Muscle of leg (tissue), 11 donors: ENCODE results near the gene KCNG2. TPM values are rescaled to one million over a fixed set of nuclear protein-coding genes. Genes with fewer than 3 reads are reported as not detected.

Experiments
- DNase-seq: peaks from one replicate; pipeline ENCODE4 v3.0.0; 2013
- H3K27ac ChIP-seq: one replicate; pipeline ENCODE4 v1.5.1; 2013; ENCODE audit warnings: mild to moderate bottlenecking, low read length, control low read depth
- H3K27me3 ChIP-seq: one replicate; pipeline ENCODE4 v1.6.1; 2013; ENCODE audit warnings: low read length; ENCODE audit not compliant: control insufficient read depth, insufficient read depth
- H3K36me3 ChIP-seq: one replicate; pipeline ENCODE4 v1.6.1; 2013; ENCODE audit warnings: low read length; ENCODE audit not compliant: control insufficient read depth, insufficient read depth
- H3K4me1 ChIP-seq: one replicate; pipeline ENCODE4 v1.6.1; 2013; ENCODE audit warnings: low read length; ENCODE audit not compliant: control insufficient read depth, insufficient read depth
- H3K4me3 ChIP-seq: one replicate; pipeline ENCODE4 v1.5.1; 2013; ENCODE audit warnings: low read length, control low read depth
- H3K9me3 ChIP-seq: replicated peaks from 2 replicates; pipeline ENCODE4 v1.6.1; 2013; ENCODE audit warnings: low read depth, low read length; ENCODE audit not compliant: control insufficient read depth
- WGBS: methylation state at CpG from one replicate; pipeline ENCODE4 v1.1.5; 2013; ENCODE audit warnings: missing lambda C conversion rate; ENCODE audit not compliant: insufficient coverage; 5-methylcytosine and 5-hydroxymethylcytosine counted together
- polyA plus RNA-seq, 8 donors: library from polyadenylated mRNA; unstranded; fragments of 120-200 nt; gene quantifications; one replicate each; pipeline versions ENCODE4 v1.2.1 to v1.2.3, GENCODE V29; 2013; ENCODE audit warnings: inconsistent platforms in 1 of 8, low replicate concordance in 1 of 8; ENCODE audit not compliant: insufficient read length in 8 of 8, insufficient read depth in 1 of 8
- total RNA-seq: library from RNA; stranded (reverse); fragments of 120-200 nt; gene quantifications from one replicate; pipeline ENCODE4 v1.2.4, GENCODE V29; 2013

The KCNG2 gene
- total and polyA plus RNA-seq, 9 donors = 0.44 to 1.1 (median 0.63) TPM

DNA sequence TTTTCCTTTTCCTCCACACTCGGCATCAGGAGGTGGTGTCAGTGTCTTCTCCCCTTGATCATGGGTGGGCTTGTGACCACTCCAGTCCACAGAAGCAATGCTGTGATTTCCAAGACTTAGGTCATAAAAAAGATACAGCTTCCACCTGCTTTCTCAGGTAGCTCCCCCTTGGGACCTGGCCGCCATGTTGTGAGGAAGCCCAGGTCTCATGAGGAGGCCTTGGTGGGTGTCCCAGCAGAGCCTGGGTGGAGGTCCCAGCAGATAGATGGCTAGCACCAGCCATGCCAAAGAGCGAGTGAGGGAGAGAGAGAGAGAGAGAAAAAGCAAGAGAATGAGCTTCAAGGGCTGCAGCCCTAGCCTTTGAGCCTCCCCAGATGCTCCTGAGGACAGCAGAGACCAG, 137.8 kb downstream of the KCNG2 start:
- Histone ChIP-seq H3K27me3 (no peaks in the 10 kb centered on the region), H3K36me3 (peaks cover 33% of the 10 kb centered on the region), H3K27ac (no peak overlapping the region), H3K9me3 (peaks cover 23% of the 10 kb centered on the region), H3K4me3 (no peak overlapping the region), H3K4me1 (no peaks in the 10 kb centered on the region)
- 100% methylated on average over 1 of the region's 3 CpGs for WGBS
- DNase-seq = no peak

DNA sequence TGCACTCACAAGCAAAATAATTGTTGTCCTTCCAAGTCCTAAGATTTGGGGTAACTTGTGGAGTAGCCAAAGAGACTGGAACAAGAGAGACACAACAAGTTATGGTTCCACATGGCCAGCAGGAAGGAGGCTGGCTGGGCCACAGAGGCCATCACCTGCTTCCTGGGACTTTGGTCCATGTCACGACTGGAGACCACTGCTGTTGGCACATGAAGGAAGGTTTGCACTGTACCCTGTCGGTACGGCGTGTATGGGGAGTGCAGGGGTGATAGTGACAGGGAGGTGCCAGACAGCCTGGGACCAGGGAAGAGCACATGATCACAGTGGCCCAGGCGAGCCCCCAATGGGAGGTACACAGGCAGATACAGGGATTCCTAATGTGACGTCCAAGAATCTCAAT, 138.2 kb downstream of the KCNG2 start:
- Histone ChIP-seq H3K27me3 (no peaks in the 10 kb centered on the region), H3K9me3 (peaks cover 20% of the 10 kb centered on the region), H3K4me1 (no peaks in the 10 kb centered on the region), H3K4me3 (no peak overlapping the region), H3K36me3 (peaks cover 36% of the 10 kb centered on the region), H3K27ac (no peak overlapping the region)
- no peak for DNase-seq
- WGBS = 90% methylated on average over 5 of the region's 6 CpGs

DNA sequence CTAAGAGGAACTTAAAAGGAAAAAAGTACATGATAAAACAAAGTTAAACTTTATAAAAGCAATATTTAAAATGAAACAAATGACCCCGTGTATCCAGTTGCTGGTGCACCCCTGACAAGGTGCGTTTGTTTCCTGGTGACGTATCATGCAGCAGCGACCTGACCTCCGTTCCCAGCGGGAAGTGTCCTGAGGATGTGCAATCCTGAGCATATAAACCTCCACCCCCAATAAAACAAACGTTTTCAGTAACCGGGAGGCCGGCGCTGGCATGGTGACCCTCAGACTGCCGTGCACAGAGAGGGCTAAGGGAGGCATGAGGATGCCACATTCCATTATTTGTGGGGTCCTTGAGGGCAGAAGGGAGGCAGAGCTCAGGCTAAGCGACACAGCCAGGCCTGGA, 138.9 kb downstream of the KCNG2 start:
- peaks cover 2% of the 10 kb centered on the region for H3K4me1 ChIP-seq
- DNase-seq = no peak
- H3K27ac ChIP-seq = no peak overlapping the region
- 98% methylated on average over 6 of the region's 12 CpGs for WGBS
- H3K36me3 ChIP-seq = peaks cover 41% of the 10 kb centered on the region
- H3K27me3 ChIP-seq = no peaks in the 10 kb centered on the region
- peaks cover 17% of the 10 kb centered on the region for H3K9me3 ChIP-seq
- H3K4me3 ChIP-seq = no peak overlapping the region

DNA sequence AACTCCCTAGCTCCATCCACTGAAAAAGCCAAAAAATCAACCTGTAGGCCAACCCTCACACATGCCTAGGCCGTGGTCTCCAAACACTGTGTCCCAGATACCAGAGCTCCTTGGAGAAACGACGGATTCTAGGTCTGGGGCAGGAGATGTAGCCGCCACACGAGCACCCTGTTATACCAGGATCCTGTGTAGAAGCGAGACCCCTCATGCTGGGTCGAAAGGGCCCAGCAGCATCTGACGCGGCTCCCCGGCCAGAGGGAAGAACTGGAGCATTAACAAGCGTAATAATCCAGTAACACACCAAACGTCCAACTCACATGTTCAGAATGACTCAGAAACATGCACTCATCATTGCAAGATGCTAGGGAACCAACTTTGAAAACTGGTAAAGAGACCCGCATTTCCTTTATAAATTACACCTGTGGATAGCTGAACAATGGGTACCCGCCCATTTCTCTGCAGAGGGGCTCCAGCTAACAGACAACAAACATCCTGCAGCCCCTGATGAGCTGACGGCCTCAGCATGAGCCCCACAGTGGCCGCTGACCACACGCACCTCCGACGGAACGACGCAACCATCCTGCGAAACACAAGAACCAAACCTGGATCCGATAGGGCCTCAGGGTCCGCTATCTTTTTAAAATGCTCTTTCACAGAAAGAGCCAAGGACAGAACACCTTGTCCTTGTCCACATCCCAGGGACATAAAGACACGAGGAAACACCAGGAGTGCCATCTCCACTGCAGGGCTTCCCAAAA, 139.5 kb downstream of the KCNG2 start:
- Histone ChIP-seq H3K9me3 (peaks cover 16% of the 10 kb centered on the region), H3K27ac (no peak overlapping the region), H3K4me3 (no peak overlapping the region), H3K4me1 (peaks cover 2% of the 10 kb centered on the region), H3K36me3 (peaks cover 47% of the 10 kb centered on the region), H3K27me3 (no peaks in the 10 kb centered on the region)
- no peak for DNase-seq
- WGBS = 92% methylated on average over 20 of the region's 25 CpGs

DNA sequence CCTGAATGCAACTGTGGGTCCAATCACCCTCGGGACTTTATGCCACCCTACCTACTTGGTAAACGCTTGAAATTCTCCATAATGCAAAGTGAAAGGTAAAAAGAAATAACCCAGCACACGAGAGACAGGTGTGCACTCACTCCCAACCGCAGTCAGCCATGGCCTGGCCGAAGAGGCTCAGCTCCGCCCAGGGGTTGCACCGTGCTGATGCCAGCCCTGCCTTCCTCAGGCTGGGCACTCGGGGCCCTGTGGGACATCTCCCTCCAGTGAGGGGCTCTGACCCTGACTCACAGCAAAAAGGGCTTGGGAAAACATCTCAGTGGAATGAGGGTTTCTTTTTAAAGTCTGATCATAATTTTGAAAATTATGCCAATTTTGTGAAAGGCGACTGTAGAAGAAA, 140.5 kb downstream of the KCNG2 start:
- Histone ChIP-seq H3K27ac (no peak overlapping the region), H3K4me1 (peaks cover 5% of the 10 kb centered on the region)

DNA sequence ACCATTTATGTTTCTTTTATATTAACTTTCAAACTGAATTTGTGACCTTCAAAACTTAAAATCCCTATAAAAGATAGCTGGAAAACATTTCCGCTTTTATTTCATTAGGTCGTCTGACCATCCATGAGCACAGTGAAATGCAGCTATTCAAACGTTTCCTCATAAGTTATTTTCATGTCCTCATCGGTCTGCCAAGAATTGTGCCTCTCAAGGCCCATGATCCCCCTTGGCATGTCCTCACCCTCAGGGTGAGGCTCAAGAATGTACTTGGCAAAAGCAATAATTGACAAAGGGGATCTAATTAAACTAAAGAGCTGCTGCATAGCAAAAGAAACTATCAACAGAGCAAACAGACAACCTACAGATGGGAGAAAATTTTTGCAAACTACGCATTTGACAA, 141.4 kb downstream of the KCNG2 start:
- DNase-seq = no peak
- WGBS = 71% methylated on average over 3 of the region's 5 CpGs
- H3K36me3 ChIP-seq = peaks cover 56% of the 10 kb centered on the region
- peaks cover 6% of the 10 kb centered on the region for H3K4me1 ChIP-seq
- peaks cover 7% of the 10 kb centered on the region for H3K9me3 ChIP-seq
- H3K4me3 ChIP-seq = no peak overlapping the region
- H3K27ac ChIP-seq = no peak overlapping the region
- no peaks in the 10 kb centered on the region for H3K27me3 ChIP-seq

More for the DNA sequence above, 140.5 kb downstream of the KCNG2 start:
- 97% methylated on average over 5 of the region's 9 CpGs for WGBS
- Histone ChIP-seq H3K36me3 (peaks cover 56% of the 10 kb centered on the region), H3K27me3 (no peaks in the 10 kb centered on the region), H3K9me3 (peaks cover 13% of the 10 kb centered on the region), H3K4me3 (no peak overlapping the region)
- DNase-seq = no peak

DNA sequence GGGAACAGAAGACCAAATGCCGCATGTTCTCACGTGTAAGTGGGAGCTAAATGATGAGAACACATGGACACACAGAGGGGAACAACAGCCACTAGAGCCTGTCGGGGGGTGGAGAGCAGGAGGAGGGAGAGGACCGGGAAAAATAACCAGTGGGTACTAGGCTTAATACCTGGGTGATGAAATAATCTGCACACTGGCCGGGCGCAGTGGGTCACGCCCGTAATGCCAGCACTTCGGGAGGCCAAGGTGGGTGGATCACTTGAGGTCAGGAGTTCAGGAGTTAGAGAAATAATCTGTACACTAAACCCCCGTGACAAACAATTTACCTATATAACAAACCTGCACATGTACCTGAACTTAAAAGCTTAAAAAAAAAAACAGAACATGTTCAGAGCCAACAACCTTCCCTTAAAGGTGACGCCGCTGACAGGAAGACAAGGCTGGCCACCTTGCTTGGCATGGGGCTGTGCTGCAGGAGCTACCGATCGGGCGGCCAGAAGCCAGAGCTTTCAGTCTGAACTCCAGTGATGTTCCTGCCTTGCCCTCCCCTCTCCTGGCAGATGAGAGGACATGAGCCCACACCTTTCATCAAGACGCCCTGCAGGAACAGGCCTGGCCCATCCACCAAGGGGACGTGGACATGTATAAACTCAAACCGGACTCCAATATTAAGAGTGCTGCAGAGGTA, 142.5 kb downstream of the KCNG2 start:
- H3K27ac ChIP-seq = no peak overlapping the region
- WGBS = 96% methylated on average over 12 of the region's 18 CpGs

DNA sequence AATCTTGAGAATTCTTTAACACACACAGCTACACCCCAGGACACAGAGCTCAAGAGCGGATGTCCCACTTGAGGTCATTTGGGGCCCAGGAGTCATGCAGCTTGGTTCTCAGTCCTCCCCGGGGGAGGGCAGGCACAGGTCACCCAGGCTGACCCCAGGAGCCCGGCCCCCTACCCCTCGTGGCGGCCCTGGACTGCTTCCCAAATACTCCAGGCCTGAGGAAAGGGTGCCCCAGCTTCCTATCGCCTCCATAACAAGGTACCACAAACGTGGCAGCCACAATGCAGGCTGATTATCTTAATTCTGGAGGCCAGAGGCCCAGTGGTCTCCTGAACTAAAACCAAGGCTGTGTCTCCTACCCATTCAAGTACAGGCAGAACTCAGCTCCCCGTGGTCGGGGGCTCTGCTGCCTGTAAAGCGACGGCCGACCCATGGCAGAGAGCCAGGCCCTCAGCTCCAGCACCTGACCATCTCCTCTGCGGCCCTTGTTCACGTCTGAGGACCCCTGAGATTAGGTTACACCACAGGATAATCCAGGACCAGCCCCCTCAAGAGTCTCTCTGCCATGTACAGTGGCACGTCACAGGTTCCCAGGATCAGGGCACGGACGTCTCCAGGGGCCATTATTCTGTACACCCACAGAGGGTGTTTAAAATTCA, 143.2 kb downstream of the KCNG2 start:
- no peak for DNase-seq
- Histone ChIP-seq H3K9me3 (no peaks in the 10 kb centered on the region), H3K36me3 (peaks cover 48% of the 10 kb centered on the region), H3K4me3 (no peak overlapping the region), H3K4me1 (peaks cover 24% of the 10 kb centered on the region), H3K27ac (no peak overlapping the region), H3K27me3 (no peaks in the 10 kb centered on the region)
- 75% methylated on average over 17 of the region's 17 CpGs for WGBS

More for the DNA sequence above, 142.5 kb downstream of the KCNG2 start:
- peaks cover 55% of the 10 kb centered on the region for H3K36me3 ChIP-seq
- DNase-seq = no peak
- no peaks in the 10 kb centered on the region for H3K27me3 ChIP-seq
- H3K9me3 ChIP-seq = peaks cover 5% of the 10 kb centered on the region
- peaks cover 18% of the 10 kb centered on the region for H3K4me1 ChIP-seq
- H3K4me3 ChIP-seq = no peak overlapping the region

DNA sequence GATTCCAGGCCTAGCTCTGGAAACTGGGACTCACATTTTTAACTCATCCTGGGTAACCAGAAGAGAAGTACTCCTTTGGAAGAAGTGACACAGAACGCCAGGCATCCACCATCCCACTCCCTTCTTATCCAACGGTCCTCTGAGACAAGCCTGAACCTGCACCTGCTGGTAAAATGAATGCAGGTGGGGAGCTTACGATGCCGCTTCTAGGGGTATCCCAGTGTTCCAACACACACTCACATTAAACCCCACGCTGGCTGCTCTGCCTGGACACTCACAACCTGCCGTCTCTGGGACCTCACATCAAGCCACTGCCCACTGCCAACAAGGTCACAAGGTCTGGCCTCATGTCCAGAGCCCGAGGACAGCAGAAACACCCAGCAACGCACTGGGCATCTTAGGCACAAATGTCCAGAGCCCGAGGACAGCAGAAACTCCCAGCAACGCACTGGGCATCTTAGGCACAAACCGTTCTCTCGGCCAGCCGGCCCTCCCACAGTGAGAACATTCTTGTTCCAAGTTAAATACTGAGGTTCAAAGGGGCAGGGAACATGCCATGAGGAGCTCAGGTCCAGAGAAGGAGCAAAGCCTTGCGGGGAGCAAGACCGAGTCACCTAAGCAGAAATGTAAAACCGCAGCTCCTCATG, 143.9 kb downstream of the KCNG2 start:
- Histone ChIP-seq H3K27ac (no peak overlapping the region), H3K9me3 (no peaks in the 10 kb centered on the region), H3K27me3 (no peaks in the 10 kb centered on the region), H3K4me1 (peaks cover 24% of the 10 kb centered on the region), H3K36me3 (peaks cover 49% of the 10 kb centered on the region), H3K4me3 (no peak overlapping the region)
- 84% methylated on average over 15 of the region's 16 CpGs for WGBS
- DNase-seq = no peak

DNA sequence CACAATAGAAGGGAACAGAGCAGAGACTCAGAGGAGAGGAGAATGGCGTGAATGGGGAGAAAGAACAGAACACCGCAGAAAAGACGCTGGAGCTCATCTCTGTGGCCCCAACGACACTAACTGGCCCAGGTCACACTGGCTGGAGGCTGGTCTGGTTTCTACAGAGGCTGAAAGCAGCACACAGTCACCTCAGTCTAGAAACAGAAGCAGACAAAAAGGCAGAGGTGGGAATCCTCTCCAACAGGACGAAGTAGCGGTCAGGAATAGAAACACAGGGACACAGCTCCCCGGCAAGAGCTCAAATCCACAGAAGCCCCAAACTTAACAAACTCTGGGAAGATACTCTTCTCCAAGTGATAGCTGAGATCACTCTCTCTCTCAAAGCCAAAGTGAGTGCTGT, 144.5 kb downstream of the KCNG2 start:
- DNase-seq = no peak
- Histone ChIP-seq H3K4me1 (peaks cover 24% of the 10 kb centered on the region), H3K36me3 (peaks cover 50% of the 10 kb centered on the region), H3K9me3 (no peaks in the 10 kb centered on the region), H3K4me3 (no peak overlapping the region), H3K27ac (no peak overlapping the region), H3K27me3 (no peaks in the 10 kb centered on the region)
- WGBS = 100% methylated on average over 4 of the region's 7 CpGs
